Activated naive CD4-positive, alpha-beta T cell treated with anti-CD3 and anti-CD28 coated beads, Interleukin-2, amount 10 ng/mL, durations not matched to agents 7 days and 5 days (primary cell): ENCODE results near the gene GNG3.
A peak's percentile ranks its signal among the peaks of the same experiment; 100 is the strongest.
"Not testable (repeated sequence)": the region's sequence is repeated elsewhere in the genome, so short reads cannot be mapped to it uniquely, and the experiment has no call there.

ENCODE experiments used
- CTCF ChIA-PET: fragments of 350-600 bp; sonication (Branson Sonifier 250); formaldehyde crosslinking; loops from one replicate; lab custom pipeline; 2021; ENCODE audit warnings: antibody characterized with exemption; lab: Charles Lee
- DNase-seq: peaks from one replicate; pipeline ENCODE4 v3.0.0-alpha.2; 2020
- H3K27ac Mint-ChIP-seq: one replicate; pipeline ENCODE4 v1.8.0; 2021; ENCODE audit warnings: mild to moderate bottlenecking, moderate library complexity, mixed read lengths
- H3K27me3 Mint-ChIP-seq: one replicate; pipeline ENCODE4 v1.8.0; 2021; ENCODE audit warnings: mild to moderate bottlenecking, mixed read lengths
- H3K36me3 Mint-ChIP-seq: one replicate; pipeline ENCODE4 v1.8.0; 2021; ENCODE audit warnings: mixed read lengths
- H3K4me1 Mint-ChIP-seq: one replicate; pipeline ENCODE4 v1.8.0; 2021; ENCODE audit warnings: mixed read lengths
- H3K4me3 Mint-ChIP-seq: one replicate; pipeline ENCODE4 v1.8.0; 2021; ENCODE audit warnings: mild to moderate bottlenecking, moderate library complexity, mixed read lengths
- H3K9me3 Mint-ChIP-seq: one replicate; pipeline ENCODE4 v1.8.0; 2021; ENCODE audit warnings: mixed read lengths

GNG3 gene

GRCh38 chr11:62730076-62730475 lies 22.6 kb downstream of the GNG3 start:
- not testable (repeated sequence) for H3K9me3 Mint-ChIP-seq, H3K27ac Mint-ChIP-seq, DNase-seq, H3K27me3 Mint-ChIP-seq
- Mint-ChIP-seq H3K4me3 (peak overlapping the region; percentile 94), H3K36me3 (peaks cover 39% of the 10 kb centered on the region), H3K4me1 (peaks cover 38% of the 10 kb centered on the region)
- CTCF ChIA-PET = interaction anchor here (0.7 to 2.6 kb wide), 3 partner anchors 39 to 1588 kb away, joined by 3 to 10 read pairs (median 6); partner anchors contain the start of genes PRDX5 and TMEM179B

GRCh38 chr11:62732830-62733229 lies 25.4 kb downstream of the GNG3 start:
- CTCF ChIA-PET = interaction anchor here (0.6 to 0.9 kb wide), 3 partner anchors 125 to 905 kb away, joined by 3 to 5 read pairs (median 3); no protein-coding TSS in a partner anchor
- Mint-ChIP-seq H3K36me3 (peaks cover 37% of the 10 kb centered on the region), H3K4me3 (no peak overlapping the region), H3K4me1 (peaks cover 30% of the 10 kb centered on the region), H3K27ac (peak overlapping the region; percentile 42), H3K27me3 (no peaks in the 10 kb centered on the region), H3K9me3 (no peaks in the 10 kb centered on the region)
- no peak for DNase-seq

- Mint-ChIP-seq H3K36me3 (peaks cover 45% of the 10 kb centered on the region), H3K4me1 (peaks cover 7% of the 10 kb centered on the region), H3K27ac (no peak overlapping the region), H3K27me3 (no peaks in the 10 kb centered on the region), H3K4me3 (no peak overlapping the region), H3K9me3 (no peaks in the 10 kb centered on the region)
- no peak for DNase-seq
- CTCF ChIA-PET = interaction anchor here (1.2 kb wide), 1 partner anchor 32 kb away, joined by 3 read pairs; no protein-coding TSS in a partner anchor
These were observed 29.7 kb downstream of the GNG3 start for GRCh38 chr11:62737196-62737595.

GRCh38 chr11:62747475-62748160 lies 40.1 kb downstream of the GNG3 start:
- peaks cover 10% of the 10 kb centered on the region for H3K36me3 Mint-ChIP-seq
- H3K27ac Mint-ChIP-seq = no peak overlapping the region
- no peak overlapping the region for H3K4me3 Mint-ChIP-seq
- H3K4me1 Mint-ChIP-seq = peaks cover 21% of the 10 kb centered on the region
- CTCF ChIA-PET = interaction anchor here (0.5 to 0.6 kb wide), 2 partner anchors 12 to 1452 kb away, joined by 3 read pairs; no protein-coding TSS in a partner anchor
- no peak for DNase-seq
- H3K9me3 Mint-ChIP-seq = no peaks in the 10 kb centered on the region
- H3K27me3 Mint-ChIP-seq = no peaks in the 10 kb centered on the region

- H3K27me3 Mint-ChIP-seq, CTCF ChIA-PET, H3K9me3 Mint-ChIP-seq, DNase-seq, H3K4me3 Mint-ChIP-seq, H3K27ac Mint-ChIP-seq: not testable (repeated sequence)
- peaks cover 35% of the 10 kb centered on the region for H3K4me1 Mint-ChIP-seq
- peaks cover 12% of the 10 kb centered on the region for H3K36me3 Mint-ChIP-seq
These were observed 42.5 kb downstream of the GNG3 start for GRCh38 chr11:62749931-62750330.

- CTCF ChIA-PET = interaction anchor here (0.6 kb wide), 1 partner anchor 167 kb away, joined by 3 read pairs; no protein-coding TSS in a partner anchor
- Mint-ChIP-seq H3K4me3 (peak overlapping the region; percentile 87), H3K9me3 (no peaks in the 10 kb centered on the region), H3K4me1 (peaks cover 38% of the 10 kb centered on the region), H3K27ac (peak overlapping the region; percentile 63), H3K36me3 (peaks cover 12% of the 10 kb centered on the region), H3K27me3 (peaks cover 2% of the 10 kb centered on the region)
- no peak for DNase-seq
These were observed 44.8 kb downstream of the GNG3 start for GRCh38 chr11:62752177-62752785.

GRCh38 chr11:62752994-62753735 lies 45.7 kb downstream of the GNG3 start:
- peaks cover 12% of the 10 kb centered on the region for H3K36me3 Mint-ChIP-seq
- H3K4me1 Mint-ChIP-seq = peaks cover 38% of the 10 kb centered on the region
- H3K27me3 Mint-ChIP-seq = peaks cover 4% of the 10 kb centered on the region
- H3K27ac Mint-ChIP-seq = peak overlapping the region; percentile 94
- DNase-seq = no peak
- H3K4me3 Mint-ChIP-seq = peak overlapping the region; percentile 87
- H3K9me3 Mint-ChIP-seq = no peaks in the 10 kb centered on the region
- CTCF ChIA-PET = interaction anchor here (0.9 to 2.5 kb wide), 6 partner anchors 9 to 211 kb away, joined by 3 to 11 read pairs (median 4); partner anchors contain the start of gene POLR2G

- CTCF ChIA-PET = interaction anchor here (0.6 to 2.5 kb wide), 9 partner anchors 8 to 212 kb away, joined by 3 to 11 read pairs (median 4); partner anchors contain the start of gene POLR2G
- Mint-ChIP-seq H3K36me3 (peaks cover 9% of the 10 kb centered on the region), H3K9me3 (no peaks in the 10 kb centered on the region), H3K27ac (peak within 1 kb of the TSS; percentile 94), H3K4me3 (peak within 1 kb of the TSS; percentile 87), H3K27me3 (peaks cover 8% of the 10 kb centered on the region), H3K4me1 (peaks cover 35% of the 10 kb centered on the region)
- DNase-seq = peak; percentile 98
These were observed 46.5 kb downstream of the GNG3 start, which contains the start of gene ZBTB3 for GRCh38 chr11:62753736-62754603. ZBTB3 (minus strand) TSS chr11:62754160; CDS start chr11:62753664, 496 bp downstream.

- H3K4me3 Mint-ChIP-seq = peak overlapping the region; percentile 47
- CTCF ChIA-PET = interaction anchor here (1.5 to 2.5 kb wide), 2 partner anchors 31 to 213 kb away, joined by 3 to 11 read pairs; no protein-coding TSS in a partner anchor
- H3K27me3 Mint-ChIP-seq = peaks cover 8% of the 10 kb centered on the region
- peaks cover 26% of the 10 kb centered on the region for H3K4me1 Mint-ChIP-seq
- peak overlapping the region; percentile 71 for H3K27ac Mint-ChIP-seq
- DNase-seq = no peak
- H3K36me3 Mint-ChIP-seq = peaks cover 6% of the 10 kb centered on the region
- no peaks in the 10 kb centered on the region for H3K9me3 Mint-ChIP-seq
These were observed 47.7 kb downstream of the GNG3 start for GRCh38 chr11:62755086-62755615.

GRCh38 chr11:62757846-62758788 lies 50.6 kb downstream of the GNG3 start:
- Mint-ChIP-seq H3K4me1 (peaks cover 29% of the 10 kb centered on the region), H3K4me3 (no peak overlapping the region), H3K9me3 (no peaks in the 10 kb centered on the region), H3K36me3 (peaks cover 10% of the 10 kb centered on the region), H3K27me3 (peaks cover 8% of the 10 kb centered on the region), H3K27ac (no peak overlapping the region)
- no peak for DNase-seq
- CTCF ChIA-PET = interaction anchor here (2.5 kb wide), 1 partner anchor 11 kb away, joined by 19 read pairs; the partner anchor contains the start of gene TAF6L
